Measurements from ENCODE around the gene HCAR1. TPM values are rescaled to one million over a fixed set of nuclear protein-coding genes. Genes with fewer than 3 reads are reported as not detected.

HCAR1 gene
- total RNA-seq, 2 experiments from 2014 or later: 0.06 to 0.23 TPM

Other genes starting within 250 kb of the HCAR1 start
- gene ZCCHC8, start 229.9 kb downstream of the HCAR1 start, total RNA-seq: 10 to 100 TPM; 45.2 to 45.3 TPM
- gene RSRC2, start 203.9 kb downstream of the HCAR1 start, total RNA-seq: 100 to 1,000 TPM; 102 to 113 TPM
- gene KNTC1, start 203.6 kb downstream of the HCAR1 start, total RNA-seq: 100 to 1,000 TPM; 129 to 200 TPM
- gene HCAR2, start 27.5 kb downstream of the HCAR1 start, total RNA-seq: not detected
- under 1 TPM in 1 of 2 experiments, not detected in 1; 0.09 TPM for gene HCAR3, start 14.0 kb downstream of the HCAR1 start, total RNA-seq
- gene DENR, start 22.0 kb upstream of the HCAR1 start, total RNA-seq: 10 to 100 TPM; 50.2 to 65.9 TPM
- under 1 TPM; 0.26 to 0.67 TPM for gene CCDC62, start 43.7 kb upstream of the HCAR1 start, total RNA-seq
- 10 to 100 TPM; 31.9 to 34.7 TPM for gene HIP1R, start 104.6 kb upstream of the HCAR1 start, total RNA-seq
- gene VPS37B, start 165.3 kb upstream of the HCAR1 start, total RNA-seq: 10 to 100 TPM; 25.7 to 29.7 TPM
- gene ABCB9, start 235.6 kb upstream of the HCAR1 start, total RNA-seq: 1 to 10 TPM; 3.6 to 4.4 TPM
- 10 to 100 TPM; 23.8 to 29.8 TPM for gene OGFOD2, start 244.4 kb upstream of the HCAR1 start, total RNA-seq
- 100 to 1,000 TPM; 169 to 216 TPM for gene ARL6IP4, start 249.8 kb upstream of the HCAR1 start, total RNA-seq

Measured in activated CD8-positive, alpha-beta memory T cell treated with anti-CD3 and anti-CD28 coated beads, Interleukin-2, amount 10 ng/mL, durations not matched to agents 7 days and 5 days (primary cell).